NT2/D1 (cell line): Measurements from ENCODE around the gene CDC40.
A peak's percentile ranks its signal among the peaks of the same experiment; 100 is the strongest.

Experiments
- DNase-seq: peaks from one replicate; pipeline ENCODE4 v3.0.0-alpha.2; 2011; ENCODE audit warnings: low read depth, low spot score
- H3K27me3 ChIP-seq: 2 replicates; pipeline ENCODE4 v1.6.0; 2011; ENCODE audit warnings: mild to moderate bottlenecking; ENCODE audit not compliant: insufficient read length, insufficient read depth
- H3K36me3 ChIP-seq: 2 replicates; pipeline ENCODE4 v1.6.1; 2011; ENCODE audit warnings: mild to moderate bottlenecking, low read length, mixed read lengths; ENCODE audit not compliant: insufficient read depth, insufficient read length
- H3K4me1 ChIP-seq: 2 replicates; pipeline ENCODE4 v1.5.1; 2011; ENCODE audit not compliant: insufficient read depth, insufficient read length
- H3K4me3 ChIP-seq: 2 replicates; pipeline ENCODE4 v1.5.1; 2011; ENCODE audit warnings: low read depth; ENCODE audit not compliant: insufficient read length
- H3K9ac ChIP-seq: 2 replicates; pipeline ENCODE4 v1.6.0; 2011; ENCODE audit warnings: low read depth; ENCODE audit not compliant: insufficient read length
- H3K9me3 ChIP-seq: 2 replicates; pipeline ENCODE4 v1.5.1; 2011; ENCODE audit warnings: mild to moderate bottlenecking, low read length; ENCODE audit not compliant: insufficient read depth
- SUZ12 ChIP-seq: IDR thresholded peaks from 2 replicates; pipeline ENCODE4 v1.6.1; 2011; ENCODE audit not compliant: insufficient read length, insufficient read depth; ENCODE audit errors: extremely low read depth
- YY1 ChIP-seq: IDR thresholded peaks from 2 replicates; pipeline ENCODE4 v1.6.1; 2011; ENCODE audit not compliant: insufficient read length, insufficient read depth
- ZNF274 ChIP-seq: IDR thresholded peaks from 2 replicates; pipeline ENCODE4 v1.6.1; 2011; ENCODE audit warnings: mild to moderate bottlenecking, low read depth, low read length

Gene CDC40

GRCh38 chr6:110180228-110181008, at the start of gene CDC40:
Gene CDC40 (plus strand): TSS chr6:110180427. CDS start chr6:110180445, 18 bp downstream.
- Histone ChIP-seq H3K27me3 (no peaks in the 10 kb centered on the region), H3K9ac (peak within 1 kb of the TSS; percentile 97), H3K4me1 (no peaks in the 10 kb centered on the region), H3K9me3 (no peaks in the 10 kb centered on the region), H3K4me3 (peak within 1 kb of the TSS; percentile 99), H3K36me3 (peaks cover 15% of the 10 kb centered on the region)
- TF ChIP-seq YY1 (no peak), ZNF274 (no peak), SUZ12 (no peak)
- DNase-seq = no peak

- peaks cover 3% of the 10 kb centered on the region for H3K36me3 ChIP-seq
- peaks cover 15% of the 10 kb centered on the region; the same call in 1 of the 2 replicates for H3K9me3 ChIP-seq
- DNase-seq = no peak
Measured at GRCh38 chr6:110137924-110138887, 42.0 kb upstream of the CDC40 start.

GRCh38 chr6:110139052-110139451, 41.2 kb upstream of the CDC40 start:
- H3K36me3 ChIP-seq = peaks cover 3% of the 10 kb centered on the region
- H3K4me1 ChIP-seq = no peaks in the 10 kb centered on the region
- H3K4me3 ChIP-seq = no peak overlapping the region
- peaks cover 15% of the 10 kb centered on the region; the same call in 1 of the 2 replicates for H3K9me3 ChIP-seq
- H3K9ac ChIP-seq = no peak overlapping the region
- no peak for DNase-seq
- TF ChIP-seq YY1 = no peak
- TF ChIP-seq SUZ12 = no peak
- TF ChIP-seq ZNF274 = no peak
- no peaks in the 10 kb centered on the region for H3K27me3 ChIP-seq

More at GRCh38 chr6:110137924-110138887, 42.0 kb upstream of the CDC40 start:
- TF ChIP-seq ZNF274 (no peak), YY1 (no peak), SUZ12 (no peak)
- no peaks in the 10 kb centered on the region for H3K4me1 ChIP-seq
- no peak overlapping the region for H3K9ac ChIP-seq
- H3K27me3 ChIP-seq = no peaks in the 10 kb centered on the region
- no peak overlapping the region for H3K4me3 ChIP-seq

GRCh38 chr6:110140650-110141049, 39.6 kb upstream of the CDC40 start:
- Histone ChIP-seq H3K36me3 (peaks cover 3% of the 10 kb centered on the region), H3K9ac (no peak overlapping the region), H3K4me3 (no peak overlapping the region), H3K4me1 (no peaks in the 10 kb centered on the region), H3K9me3 (peaks cover 15% of the 10 kb centered on the region; the same call in 1 of the 2 replicates), H3K27me3 (no peaks in the 10 kb centered on the region)
- no peak for DNase-seq
- TF ChIP-seq ZNF274 (no peak), SUZ12 (no peak), YY1 (no peak)

- Histone ChIP-seq H3K9me3 (no peaks in the 10 kb centered on the region), H3K4me1 (no peaks in the 10 kb centered on the region), H3K36me3 (no peaks in the 10 kb centered on the region), H3K9ac (no peak overlapping the region), H3K4me3 (no peak overlapping the region), H3K27me3 (no peaks in the 10 kb centered on the region)
- TF ChIP-seq ZNF274 (no peak), SUZ12 (no peak)
- no peak for DNase-seq
Measured at GRCh38 chr6:110147870-110148269, 32.4 kb upstream of the CDC40 start.

- DNase-seq = no peak
- H3K9ac ChIP-seq = no peak overlapping the region
Measured at GRCh38 chr6:110158479-110158878, 21.7 kb upstream of the CDC40 start.

More at GRCh38 chr6:110158479-110158878, 21.7 kb upstream of the CDC40 start:
- TF ChIP-seq YY1 (no peak), SUZ12 (no peak), ZNF274 (no peak)
- no peaks in the 10 kb centered on the region for H3K36me3 ChIP-seq
- no peaks in the 10 kb centered on the region for H3K9me3 ChIP-seq
- no peaks in the 10 kb centered on the region for H3K27me3 ChIP-seq
- no peaks in the 10 kb centered on the region for H3K4me1 ChIP-seq
- no peak overlapping the region for H3K4me3 ChIP-seq
